HG03558 (cell line): Measurements from ENCODE around the gene BMPR1A.
"Not testable (repeated sequence)": the region's sequence is repeated elsewhere in the genome, so short reads cannot be mapped to it uniquely, and the experiment has no call there.

Source experiments
- ATAC-seq: cut with Tn5 transposase; IDR thresholded peaks from one replicate; pipeline ENCODE4 v1.9.1; 2021; ENCODE audit warnings: moderate number of reproducible peaks; ENCODE audit not compliant: unreplicated experiment; ENCODE audit errors: extremely low read depth

Gene BMPR1A

DNA sequence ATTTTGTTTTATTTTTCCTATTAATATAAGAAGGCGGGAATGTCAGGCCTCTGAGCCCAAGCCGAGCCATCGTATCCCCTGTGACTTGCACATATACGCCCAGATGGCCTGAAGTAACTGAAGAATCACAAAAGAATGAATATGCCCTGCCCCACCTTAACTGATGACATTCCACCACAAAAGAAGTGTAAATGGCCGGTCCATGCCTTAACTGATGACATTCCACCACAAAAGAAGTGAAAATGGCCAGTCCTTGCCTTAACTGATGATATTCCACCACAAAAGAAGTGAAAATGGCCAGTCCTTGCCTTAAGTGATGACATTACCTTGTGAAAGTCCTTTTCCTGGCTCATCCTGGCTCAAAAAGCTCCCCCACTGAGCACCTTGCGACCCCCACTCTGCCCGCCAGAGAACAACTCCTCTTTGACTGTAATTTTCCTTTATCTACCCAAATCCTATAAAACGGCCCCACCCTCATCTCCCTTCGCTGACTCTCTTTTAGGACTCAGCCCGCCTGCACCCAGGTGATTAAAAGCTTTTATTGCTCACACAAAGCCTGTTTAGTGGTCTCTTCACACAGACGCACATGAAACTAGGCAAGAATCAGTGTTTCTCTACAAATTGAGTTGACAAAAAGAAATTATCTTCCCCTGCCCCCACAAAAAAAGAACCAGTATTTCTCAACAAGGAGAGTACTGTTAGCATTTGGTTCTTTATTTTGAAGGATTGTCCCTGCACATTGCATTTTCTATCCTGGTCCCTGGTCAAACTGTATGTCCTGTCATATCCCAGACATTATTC lies 108.8 kb downstream of the BMPR1A start:
- ATAC-seq, result not testable (repeated sequence)

DNA sequence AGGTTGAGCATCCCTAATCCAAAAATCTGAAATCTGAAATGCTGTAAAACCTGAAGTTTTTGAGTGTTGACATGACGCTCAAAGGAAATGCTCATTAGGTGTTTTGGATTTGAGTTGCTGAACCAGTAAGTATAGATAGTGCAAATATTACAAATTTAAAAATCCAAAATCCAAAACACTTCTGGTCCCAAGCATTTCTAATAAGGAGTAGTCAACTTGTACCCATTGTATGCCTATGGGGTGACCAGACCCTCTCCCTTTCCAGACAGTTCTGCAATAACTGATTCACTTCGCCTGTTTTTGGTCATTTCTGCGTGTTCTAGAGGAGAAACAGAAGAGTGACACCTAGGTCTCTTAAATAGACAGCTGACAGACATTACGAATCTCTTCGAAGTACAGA lies 110.7 kb downstream of the BMPR1A start:
- ATAC-seq, result no peak

DNA sequence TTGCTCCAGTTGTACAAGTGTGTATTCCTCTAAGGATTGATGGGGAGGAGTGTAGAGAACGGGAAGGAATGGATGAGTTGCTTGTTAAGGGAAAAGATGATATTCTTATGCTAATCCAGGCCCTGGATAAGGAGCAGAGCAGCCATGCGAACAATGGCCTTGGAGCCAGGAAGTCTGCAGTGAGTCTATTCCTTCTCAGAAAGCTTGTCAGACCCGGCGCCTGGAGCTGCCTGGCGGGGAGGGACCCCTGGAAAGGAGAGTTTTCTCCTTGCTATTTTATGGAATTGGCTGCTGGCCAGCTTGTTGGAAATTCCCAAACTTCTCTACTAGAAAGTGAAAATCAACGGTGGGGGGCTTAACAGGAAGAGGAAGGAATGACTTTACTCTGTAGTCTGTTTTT lies 111.9 kb downstream of the BMPR1A start:
- no peak for ATAC-seq

DNA sequence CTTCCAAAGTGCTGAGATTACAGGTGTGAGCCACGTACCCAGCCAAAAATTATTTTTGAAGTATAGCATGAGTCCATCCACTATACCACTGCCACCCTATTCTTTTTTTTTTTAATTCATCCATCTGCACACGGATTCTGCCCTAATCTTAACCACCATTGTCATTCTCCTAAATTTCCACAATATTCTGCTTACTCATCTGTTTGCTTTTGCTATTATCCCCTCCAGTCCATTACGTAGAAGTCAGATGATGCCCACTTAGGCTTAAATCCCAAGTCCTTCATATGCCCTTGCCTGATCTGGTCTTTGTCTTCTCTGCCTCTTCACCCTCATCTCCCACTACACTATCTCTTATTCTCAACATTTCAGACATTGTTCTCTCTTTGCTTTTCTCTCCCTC lies 114.3 kb downstream of the BMPR1A start:
- no peak for ATAC-seq

DNA sequence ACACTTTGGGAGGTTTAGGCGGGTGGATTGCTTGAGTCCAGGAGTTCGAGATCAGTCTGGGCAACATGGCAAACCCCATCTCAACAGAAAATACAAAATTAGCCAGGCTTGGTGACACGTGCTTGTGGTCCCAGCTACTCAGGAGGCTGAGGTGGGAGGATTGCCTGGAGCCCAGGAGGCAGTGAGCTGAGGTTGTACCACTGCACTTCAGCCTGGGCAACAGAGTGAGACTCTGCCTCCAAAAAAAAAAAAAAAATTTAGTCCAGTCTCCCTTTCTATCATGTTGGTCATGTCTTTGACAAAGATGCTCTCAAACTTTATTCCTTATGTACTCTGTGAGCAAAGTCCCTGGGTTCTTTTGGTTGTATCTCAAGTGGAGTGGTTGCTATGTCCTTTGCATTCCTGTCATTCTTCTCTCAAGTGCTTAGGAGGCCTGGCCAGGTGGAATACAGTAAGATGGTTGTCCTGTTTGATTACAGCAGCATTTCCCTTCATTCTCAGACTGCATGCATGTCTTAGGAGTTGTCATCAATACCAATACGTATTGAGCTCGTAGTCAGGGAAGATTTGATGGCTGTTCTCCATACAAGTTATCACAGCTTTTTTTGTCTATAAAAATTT lies 115.3 kb downstream of the BMPR1A start:
- no peak for ATAC-seq

DNA sequence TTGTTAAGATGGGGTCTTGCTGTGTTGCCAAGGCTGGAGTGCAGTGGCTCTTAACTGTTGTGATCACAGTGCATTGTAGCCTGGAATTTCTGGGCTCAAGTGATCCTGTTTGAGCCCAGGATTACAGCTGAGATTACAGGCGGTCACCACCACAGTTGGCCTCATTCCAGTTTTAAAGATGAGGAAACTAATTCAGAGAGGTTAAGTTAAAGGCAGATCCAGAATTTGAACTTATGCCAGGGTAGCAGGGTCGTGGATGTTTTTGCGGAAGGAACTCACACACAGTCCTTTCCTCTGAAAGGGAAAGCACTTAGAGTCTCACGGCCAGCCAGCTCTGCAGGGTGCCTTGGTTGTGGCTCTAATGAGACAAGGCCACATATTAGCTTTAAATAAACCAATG lies 116.3 kb downstream of the BMPR1A start:
- ATAC-seq, result no peak

DNA sequence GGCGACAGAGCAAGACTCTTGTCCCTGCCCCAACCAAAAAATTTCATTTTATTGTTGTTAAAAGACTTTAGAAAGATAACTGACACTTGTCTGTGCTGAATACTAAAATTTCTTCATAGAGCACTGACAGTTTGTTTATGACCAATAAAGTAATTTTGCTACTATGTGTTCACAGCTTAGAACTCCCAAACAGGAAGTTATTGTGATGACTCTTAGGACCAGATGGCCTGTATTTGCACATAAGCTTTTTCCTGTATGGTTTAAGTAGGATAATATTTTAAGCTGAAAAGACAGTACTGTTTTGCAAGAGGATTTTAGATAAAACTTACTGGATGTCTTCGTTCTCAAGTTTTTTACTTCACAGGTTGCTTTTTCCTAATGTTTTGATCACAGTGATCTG lies 120.3 kb downstream of the BMPR1A start:
- ATAC-seq, result no peak

DNA sequence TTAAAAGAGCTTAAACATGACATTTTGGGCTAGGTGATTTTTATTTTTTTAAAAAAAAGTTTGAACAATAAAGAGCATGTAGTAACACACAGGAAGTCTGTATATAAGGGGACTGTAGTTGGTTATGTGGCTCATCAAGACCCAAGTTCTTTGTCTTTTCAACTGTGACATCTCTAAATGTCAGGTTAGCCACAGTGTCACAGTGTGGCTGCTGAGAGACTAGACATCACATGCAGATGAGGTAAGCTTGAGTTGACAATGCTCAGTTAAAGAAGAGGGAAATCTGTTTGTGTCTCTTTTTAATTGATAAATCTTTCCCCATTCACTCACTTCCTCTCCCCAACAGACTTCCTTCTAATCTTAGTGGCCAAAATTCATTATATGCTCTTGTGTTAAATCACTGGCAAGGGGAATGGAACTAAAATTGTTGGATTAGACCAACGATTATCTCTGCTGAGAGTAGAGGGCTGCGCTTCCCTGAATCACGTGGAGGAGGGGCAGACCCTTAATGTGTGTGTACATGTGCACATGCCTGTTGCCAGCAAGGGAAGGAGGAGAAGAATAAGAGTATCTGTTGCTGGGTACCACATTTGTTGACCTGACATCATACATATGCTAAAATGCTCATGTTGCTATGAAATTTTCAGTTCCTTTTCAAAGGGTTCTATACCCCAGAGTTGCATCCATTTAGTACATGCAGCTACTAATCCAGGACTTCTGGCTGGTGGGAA lies 122.7 kb downstream of the BMPR1A start:
- no peak for ATAC-seq

DNA sequence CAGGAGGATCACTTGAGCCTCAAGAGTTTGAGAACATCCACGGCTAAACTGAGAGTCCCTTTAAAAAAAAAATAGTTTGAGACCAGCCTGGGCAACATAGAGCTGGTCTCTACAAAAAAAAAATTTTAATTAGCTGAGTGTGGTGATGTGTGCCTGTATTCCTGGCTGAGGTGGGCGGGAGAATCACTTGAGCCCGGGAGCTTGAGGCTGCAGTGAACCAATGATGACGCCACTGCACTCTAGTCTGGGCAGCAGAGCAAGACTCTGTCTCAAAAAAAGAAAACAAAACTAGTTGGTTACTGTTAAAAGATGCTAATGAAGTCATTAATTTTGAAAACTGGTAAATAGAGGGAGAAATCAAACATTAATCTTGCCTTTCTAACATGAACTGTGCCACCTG lies 124.6 kb downstream of the BMPR1A start:
- ATAC-seq, result no peak

DNA sequence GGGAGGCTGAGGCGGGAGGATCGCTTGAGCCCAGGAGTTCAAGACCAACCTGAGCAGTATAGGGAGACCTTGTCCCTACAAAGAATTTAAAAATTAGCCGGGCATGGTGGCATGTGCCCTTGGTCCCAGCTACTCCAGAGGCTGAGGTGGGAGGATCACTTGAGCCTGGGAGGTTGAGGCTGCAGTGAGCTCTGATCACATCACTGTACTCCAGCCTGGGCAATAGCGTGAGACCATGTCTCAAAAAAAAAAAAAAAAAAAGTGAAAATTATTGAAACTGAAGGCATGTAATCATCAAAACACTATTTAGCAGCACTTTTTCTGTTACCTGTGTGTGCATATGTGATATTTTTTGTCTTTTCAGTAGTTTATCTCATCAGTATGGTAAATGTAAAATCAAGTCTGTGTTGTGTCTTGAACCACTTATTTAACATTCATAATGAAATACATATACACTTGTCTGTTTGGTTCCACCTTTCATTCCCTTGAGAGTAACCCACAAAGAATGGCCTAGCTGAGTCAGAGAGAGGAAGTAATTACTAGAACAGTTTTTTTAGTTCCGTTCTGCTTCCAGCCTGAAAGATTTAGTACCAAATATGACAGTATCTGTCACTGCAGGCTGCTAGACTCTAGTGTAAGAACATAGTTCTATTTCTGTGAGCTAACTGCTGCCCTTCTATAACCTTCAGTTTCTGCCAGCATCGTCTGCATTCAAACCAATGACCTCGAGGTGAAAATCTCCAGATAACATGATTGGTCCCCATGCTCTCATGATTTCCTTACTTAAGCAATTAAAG lies 132.4 kb downstream of the BMPR1A start:
- ATAC-seq, result peak; percentile 94

DNA sequence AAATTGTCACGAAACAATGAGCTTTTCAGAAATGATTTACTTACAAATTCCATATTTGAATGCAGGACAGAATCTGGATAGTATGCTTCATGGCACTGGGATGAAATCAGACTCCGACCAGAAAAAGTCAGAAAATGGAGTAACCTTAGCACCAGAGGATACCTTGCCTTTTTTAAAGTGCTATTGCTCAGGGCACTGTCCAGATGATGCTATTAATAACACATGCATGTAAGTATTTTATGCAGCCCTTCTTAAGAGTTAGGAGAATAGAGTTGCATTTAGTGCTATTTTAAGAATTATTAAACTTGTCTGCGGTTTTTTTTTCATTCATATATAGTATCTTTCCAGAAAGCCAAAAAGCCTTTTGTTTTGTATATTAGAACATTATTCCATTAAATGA lies 133.6 kb downstream of the BMPR1A start:
- no peak for ATAC-seq

DNA sequence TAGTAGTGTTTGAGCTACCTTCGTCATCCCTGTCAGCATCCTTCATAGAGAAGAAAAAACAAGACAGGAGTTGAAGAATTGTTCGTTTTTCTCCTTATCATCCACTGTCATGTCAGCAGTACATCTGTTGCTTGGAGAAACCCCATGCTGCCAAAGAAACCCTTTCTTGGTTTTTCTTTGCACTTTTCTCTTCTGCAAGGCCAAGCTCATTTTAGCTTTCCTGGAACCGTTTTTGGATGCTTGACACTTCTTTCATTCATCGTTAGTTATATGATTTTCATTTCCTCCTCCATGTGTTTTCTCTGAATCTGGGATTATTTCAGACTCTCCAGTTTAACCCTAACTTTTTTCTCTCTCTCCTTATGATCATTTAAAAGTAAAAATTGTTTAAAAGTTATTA lies 142.1 kb downstream of the BMPR1A start:
- ATAC-seq, result no peak

DNA sequence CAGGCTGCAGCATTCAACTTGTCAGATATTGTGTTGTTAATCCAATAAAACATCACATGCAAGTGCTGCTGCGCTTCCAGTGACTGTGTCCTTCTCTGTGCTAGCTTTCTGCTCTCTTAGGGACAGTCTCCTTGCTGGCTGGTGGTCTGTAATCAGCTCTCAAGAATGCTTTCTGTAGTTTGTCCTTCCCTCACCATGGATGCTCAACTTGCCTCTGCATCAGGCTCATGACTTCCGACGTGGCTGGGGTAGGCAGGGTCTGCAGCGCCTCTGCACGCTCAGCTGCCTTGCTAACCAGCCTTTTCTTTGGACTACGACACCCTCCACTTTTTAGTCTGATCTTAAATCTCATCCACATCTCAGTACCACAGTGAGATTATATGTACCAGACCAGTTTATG lies 142.7 kb downstream of the BMPR1A start:
- no peak for ATAC-seq

DNA sequence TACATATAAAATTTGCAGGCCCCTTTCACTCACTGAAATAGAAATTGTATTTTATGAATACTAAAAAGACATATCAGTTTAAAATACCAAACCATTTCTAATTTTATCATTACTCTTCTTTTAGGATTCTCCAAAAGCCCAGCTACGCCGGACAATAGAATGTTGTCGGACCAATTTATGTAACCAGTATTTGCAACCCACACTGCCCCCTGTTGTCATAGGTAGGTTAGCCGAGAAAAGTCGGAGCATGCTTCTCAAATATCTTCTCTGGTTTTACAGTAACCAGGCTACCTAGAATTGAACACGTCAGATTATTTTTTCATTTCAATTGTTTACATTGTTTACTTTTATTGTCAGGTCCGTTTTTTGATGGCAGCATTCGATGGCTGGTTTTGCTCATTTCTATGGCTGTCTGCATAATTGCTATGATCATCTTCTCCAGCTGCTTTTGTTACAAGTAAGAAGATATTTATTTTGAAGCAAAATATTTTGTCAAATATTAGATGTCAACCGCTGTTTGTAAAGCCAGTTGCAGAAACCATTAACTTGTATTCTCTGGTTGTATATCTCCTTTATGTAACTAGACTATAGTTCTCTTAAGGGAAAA lies 143.4 kb downstream of the BMPR1A start:
- no peak for ATAC-seq

DNA sequence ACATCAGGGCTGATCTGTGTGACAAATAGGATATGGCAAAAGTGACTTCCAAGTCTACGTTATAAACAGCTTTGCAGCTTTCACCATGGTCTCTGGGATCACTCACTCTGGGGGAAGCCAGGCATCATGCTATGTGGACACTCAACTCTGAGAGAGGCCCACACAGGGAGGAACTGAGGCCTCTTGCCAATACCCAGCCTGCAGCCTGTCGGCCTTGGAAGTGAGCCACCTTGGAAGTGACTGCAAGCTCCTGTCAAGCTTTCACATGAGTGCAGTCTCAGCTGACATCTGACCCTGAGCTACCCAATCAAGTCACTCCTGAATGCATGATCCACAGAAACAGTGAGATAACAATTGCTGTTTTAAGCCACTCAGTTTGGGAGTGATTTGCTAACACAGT lies 144.5 kb downstream of the BMPR1A start:
- no peak for ATAC-seq

DNA sequence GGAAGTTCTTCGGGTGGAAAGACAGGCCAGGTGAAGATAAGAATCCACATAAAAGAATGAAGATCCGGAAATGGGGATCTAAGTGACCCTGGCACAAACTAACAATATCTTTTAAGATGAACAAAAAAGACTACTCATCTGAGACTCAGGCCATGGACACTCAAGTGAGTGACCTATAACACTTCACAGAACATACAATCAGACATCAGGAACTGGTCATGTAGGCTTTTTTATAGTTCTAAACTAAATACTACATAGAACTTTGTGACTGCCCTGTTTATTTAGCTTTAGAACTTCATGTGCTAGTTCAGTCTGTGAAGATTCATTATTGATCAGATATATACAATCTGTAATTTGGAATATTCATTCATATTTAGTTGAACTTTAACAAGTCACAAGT lies 148.2 kb downstream of the BMPR1A start:
- ATAC-seq, result no peak

DNA sequence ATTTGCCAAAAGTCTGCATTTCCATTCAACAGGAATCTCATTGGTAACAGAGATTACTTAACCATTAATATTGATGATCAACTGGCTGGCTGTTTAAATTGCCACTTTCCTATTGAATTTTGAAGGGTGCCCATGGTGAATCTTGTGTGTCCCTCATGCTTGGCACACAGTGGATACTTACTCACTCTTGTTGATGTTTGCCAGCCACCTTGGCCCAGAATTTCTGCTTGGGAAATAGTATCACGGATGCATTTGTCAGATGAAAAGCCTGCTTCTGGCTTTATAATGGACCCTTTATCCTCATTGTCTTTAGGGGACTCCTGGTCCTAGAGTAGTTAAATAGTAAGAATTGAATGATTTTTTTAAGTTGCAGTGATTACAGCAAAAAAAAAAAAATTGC lies 149.0 kb downstream of the BMPR1A start:
- ATAC-seq, result no peak

DNA sequence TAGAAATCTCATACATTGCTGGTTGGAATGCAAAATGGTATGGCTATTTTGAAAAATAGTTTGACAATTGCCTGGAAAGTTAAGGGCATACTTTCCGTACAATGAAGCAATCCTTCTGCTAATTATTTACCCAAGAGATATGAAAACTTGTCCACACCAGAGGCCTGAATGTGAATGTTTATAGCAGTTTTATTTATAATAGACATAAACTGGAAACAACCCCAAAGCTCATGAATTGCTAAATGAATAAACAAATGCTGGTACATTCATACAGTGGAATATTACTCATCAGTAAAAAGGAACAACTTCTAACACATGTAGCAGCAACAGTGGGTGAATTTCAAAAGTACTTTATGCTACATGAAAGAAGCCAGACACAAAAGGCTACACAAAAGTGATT lies 158.3 kb downstream of the BMPR1A start:
- no peak for ATAC-seq

DNA sequence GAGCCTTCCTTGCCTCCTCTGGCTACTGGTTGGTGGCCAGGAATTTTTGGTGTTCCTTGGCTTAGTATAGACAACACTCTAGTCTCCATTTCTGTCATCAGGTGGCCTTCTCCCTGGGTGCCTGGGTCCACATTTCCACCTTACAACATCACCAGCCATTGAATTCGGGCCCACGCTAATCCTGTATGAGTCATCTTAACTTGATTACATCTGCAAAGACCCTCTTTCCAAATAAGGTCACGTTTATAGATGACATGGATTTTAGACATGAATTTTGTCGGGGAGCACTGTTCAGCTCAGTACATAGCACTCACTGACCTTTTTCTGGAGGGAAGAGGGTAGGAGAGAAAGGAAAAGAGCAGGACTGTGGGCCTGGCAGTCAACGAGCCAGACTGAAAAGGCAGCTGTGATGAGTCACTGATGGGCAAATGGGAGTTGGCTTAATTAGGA lies 161.6 kb downstream of the BMPR1A start:
- ATAC-seq, result no peak

DNA sequence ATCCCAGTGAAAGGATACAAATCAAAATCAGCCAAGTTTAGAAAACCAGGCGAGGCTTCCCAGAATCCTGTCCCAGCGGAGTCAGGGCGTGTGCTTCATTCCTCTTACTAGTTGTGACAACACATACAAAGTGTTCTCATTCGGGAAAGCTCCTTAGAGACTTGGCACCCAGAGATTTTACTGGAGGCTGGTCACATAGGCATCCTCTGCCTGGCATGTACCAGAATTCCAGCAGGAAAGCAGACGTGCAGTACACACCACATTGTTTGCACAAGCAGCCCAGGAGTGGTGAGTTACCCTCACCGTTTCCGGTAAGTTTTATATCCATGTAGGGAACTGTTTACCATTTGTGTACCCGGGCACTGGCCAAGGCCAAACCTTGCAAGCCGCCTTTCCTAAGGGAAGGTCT lies 166.1 kb downstream of the BMPR1A start:
- no peak for ATAC-seq
